Lung (tissue), 12 donors: ENCODE measurements around the gene PLEKHA1. TPM values are rescaled to one million over a fixed set of nuclear protein-coding genes. Genes with fewer than 3 reads are reported as not detected.

Experiments used
- ATAC-seq: fragments of 200-7000 bp; cut with Tn5 transposase; one replicate; pipeline ENCODE4 v1.9.1; 2020; ENCODE audit warnings: moderate number of reproducible peaks; ENCODE audit not compliant: insufficient read depth, low FRiP score
- DNase-seq, 3 donors: peaks; one replicate each; pipeline ENCODE4 v3.0.0-alpha.2; 2013 to 2017
- H3K27ac ChIP-seq, 2 donors: one replicate each; pipeline ENCODE4 v1.5.1; 2013; ENCODE audit warnings: mild to moderate bottlenecking in 2 of 2, moderate library complexity in 2 of 2, control low read depth in 1 of 2, inconsistent platforms in 1 of 2, low read depth in 1 of 2, low read length in 1 of 2
- H3K27me3 ChIP-seq, 3 donors: one replicate each; pipeline ENCODE4 v1.5.1; 2013; ENCODE audit warnings: low read length in 2 of 3; ENCODE audit not compliant: control insufficient read depth in 3 of 3, insufficient read depth in 3 of 3
- H3K36me3 ChIP-seq, 4 donors: one replicate each; pipeline ENCODE4 v1.5.1; 2013; ENCODE audit warnings: low read length in 4 of 4, mild to moderate bottlenecking in 1 of 4, moderate library complexity in 1 of 4; ENCODE audit not compliant: control insufficient read depth in 4 of 4, insufficient read depth in 4 of 4
- H3K4me1 ChIP-seq, 5 donors: one replicate each; pipeline ENCODE4 v1.5.1; 2013; ENCODE audit warnings: low read length in 5 of 5, mild to moderate bottlenecking in 2 of 5, moderate library complexity in 1 of 5; ENCODE audit not compliant: control insufficient read depth in 5 of 5, insufficient read depth in 5 of 5
- H3K4me3 ChIP-seq: one replicate; pipeline ENCODE4 v1.5.1; 2013; ENCODE audit warnings: mild to moderate bottlenecking, control low read depth, moderate library complexity
- H3K9ac ChIP-seq, 2 donors: one replicate each; pipeline ENCODE4 v1.5.1; 2013; ENCODE audit warnings: low read length in 2 of 2, control low read depth in 1 of 2; ENCODE audit not compliant: insufficient read depth in 1 of 2
- H3K9me3 ChIP-seq, 4 donors: one replicate each; pipeline ENCODE4 v1.5.1; 2013; ENCODE audit warnings: low read length in 3 of 4, mild to moderate bottlenecking in 1 of 4, moderate library complexity in 1 of 4; ENCODE audit not compliant: control insufficient read depth in 4 of 4, insufficient read depth in 3 of 4
- CTCF ChIP-seq: IDR thresholded peaks from 2 replicates; pipeline ENCODE4 v1.5.1; 2012; ENCODE audit warnings: mild to moderate bottlenecking; ENCODE audit errors: control extremely low read depth, extremely low read depth
- WGBS, 2 donors: extraction: QIAGEN DNeasy Blood & Tissue Kit; methylation state at CpG; one replicate each; pipeline ENCODE4 v1.1.7; 2013; 5-methylcytosine and 5-hydroxymethylcytosine counted together
- polyA plus RNA-seq, 2 donors: library from polyadenylated mRNA; stranded (reverse); fragments of 200-250 nt; gene quantifications; one replicate each; pipeline ENCODE4 v1.2.1, GENCODE V29; 2013
- total RNA-seq, 2 donors: library from RNA; depleted of rRNA in 1 of 2; stranded (reverse); fragments of >200 nt in 1 of 2; gene quantifications; one replicate each; pipeline ENCODE4 v1.2.1, GENCODE V29; 2014 to 2021
- donor health status: control.
- donor health status: control.
- donor health status: Bipolar disorder and iron deficiency.
- donor health status: healthy.
- donor health status: DM: yes; HTN: yes; CAD: no.

Gene PLEKHA1
- total and polyA plus RNA-seq, 4 donors = 18.9 to 73.2 (median 28.2) TPM

- H3K27ac ChIP-seq = no peak overlapping the region
- WGBS, 2 donors = 91 to 95% methylated on average over 5 of the region's 5 CpGs
These were observed 28.1 kb downstream of the PLEKHA1 start for GRCh38 chr10:122402548-122403131.

GRCh38 chr10:122404576-122404975 is 30.1 kb downstream of the PLEKHA1 start:
- H3K4me1 ChIP-seq = peaks cover 0 to 22% (median 0%) of the 10 kb centered on the region in 5 donors
- H3K4me3 ChIP-seq = no peak overlapping the region
- no peak for TF ChIP-seq CTCF
- no peak overlapping the region for H3K9ac ChIP-seq
- ATAC-seq (no peak), DNase-seq (no peak)
- H3K36me3 ChIP-seq = peaks cover 0 to 10% (median 7%) of the 10 kb centered on the region in 4 donors
- H3K27ac ChIP-seq = no peak overlapping the region
- 43 to 46% methylated on average over 2 of the region's 2 CpGs for WGBS, 2 donors
- no peaks in the 10 kb centered on the region for H3K9me3 ChIP-seq
- H3K27me3 ChIP-seq = no peaks in the 10 kb centered on the region

More at GRCh38 chr10:122402548-122403131, 28.1 kb downstream of the PLEKHA1 start:
- no peaks in the 10 kb centered on the region for H3K27me3 ChIP-seq
- H3K4me1 ChIP-seq = peaks cover 0 to 22% (median 0%) of the 10 kb centered on the region in 5 donors
- peaks cover 0 to 10% (median 8%) of the 10 kb centered on the region in 4 donors for H3K36me3 ChIP-seq
- no peak for DNase-seq
- ATAC-seq = no peak
- no peak for TF ChIP-seq CTCF
- no peak overlapping the region for H3K9ac ChIP-seq
- no peaks in the 10 kb centered on the region for H3K9me3 ChIP-seq
- H3K4me3 ChIP-seq = no peak overlapping the region

- no peak overlapping the region for H3K4me3 ChIP-seq
- ATAC-seq (no peak), DNase-seq (no peak)
- H3K27me3 ChIP-seq = no peaks in the 10 kb centered on the region
- H3K9ac ChIP-seq = no peak overlapping the region
- no peak overlapping the region for H3K27ac ChIP-seq
- peaks cover 0 to 12% (median 6%) of the 10 kb centered on the region in 4 donors for H3K36me3 ChIP-seq
- no peaks in the 10 kb centered on the region for H3K9me3 ChIP-seq
- WGBS, 2 donors = 70 to 80% methylated on average over 8 of the region's 8 CpGs
- H3K4me1 ChIP-seq = peaks cover 0 to 9% (median 0%) of the 10 kb centered on the region in 5 donors
- no peak for TF ChIP-seq CTCF
These were observed 33.0 kb downstream of the PLEKHA1 start for GRCh38 chr10:122407375-122408125.
